Mesendoderm (in vitro differentiated cells): Measurements from ENCODE around the gene ZNF3.

ENCODE experiments used
- DNase-seq: peaks from one replicate; pipeline ENCODE4 v3.0.0; 2013
- H2AK5ac ChIP-seq: 2 replicates; pipeline ENCODE4 v1.6.1; 2013; ENCODE audit warnings: low read length, inconsistent platforms
- H2BK120ac ChIP-seq: 2 replicates; pipeline ENCODE4 v1.6.1; 2013; ENCODE audit warnings: low read depth, mild to moderate bottlenecking, low read length, moderate library complexity, mixed read lengths
- H2BK15ac ChIP-seq: replicated peaks from 2 replicates; pipeline ENCODE4 v1.6.1; 2013; ENCODE audit warnings: low read depth, mild to moderate bottlenecking, moderate library complexity
- H2BK5ac ChIP-seq: 2 replicates; pipeline ENCODE4 v1.6.1; 2013; ENCODE audit warnings: low read length, inconsistent platforms
- H3K18ac ChIP-seq: 2 replicates; pipeline ENCODE4 v1.6.1; 2013; ENCODE audit warnings: mild to moderate bottlenecking, low read length, mixed read lengths
- H3K23ac ChIP-seq: one replicate; pipeline ENCODE4 v1.6.1; 2013; ENCODE audit warnings: low read length
- H3K27ac ChIP-seq: 2 replicates; pipeline ENCODE4 v1.5.1; 2013; ENCODE audit warnings: low read depth, mild to moderate bottlenecking, inconsistent platforms, low read length, moderate library complexity
- H3K27me3 ChIP-seq: 2 replicates; pipeline ENCODE4 v1.6.1; 2013; ENCODE audit warnings: low read length, control low read depth, mild to moderate bottlenecking, inconsistent platforms; ENCODE audit not compliant: insufficient read depth, poor library complexity
- H3K36me3 ChIP-seq: 2 replicates; pipeline ENCODE4 v1.6.1; 2013; ENCODE audit warnings: low read length, inconsistent platforms; ENCODE audit not compliant: control insufficient read depth, insufficient read depth
- H3K4ac ChIP-seq: one replicate; pipeline ENCODE4 v1.6.1; 2013; ENCODE audit warnings: low read depth, mild to moderate bottlenecking, low read length, moderate library complexity
- H3K4me1 ChIP-seq: 2 replicates; pipeline ENCODE4 v1.6.1; 2013; ENCODE audit warnings: low read depth, low read length, inconsistent platforms; ENCODE audit not compliant: control insufficient read depth
- H3K4me2 ChIP-seq: 2 replicates; pipeline ENCODE4 v1.6.1; 2013; ENCODE audit warnings: low read length
- H3K4me3 ChIP-seq: 2 replicates; pipeline ENCODE4 v1.5.1; 2013; ENCODE audit warnings: mild to moderate bottlenecking, low read length
- H3K56ac ChIP-seq: one replicate; pipeline ENCODE4 v1.6.1; 2013; ENCODE audit warnings: low read length
- H3K79me1 ChIP-seq: 2 replicates; pipeline ENCODE4 v1.6.1; 2013; ENCODE audit warnings: low read length, inconsistent platforms
- H3K79me2 ChIP-seq: 2 replicates; pipeline ENCODE4 v1.6.1; 2013; ENCODE audit warnings: mild to moderate bottlenecking, low read length; ENCODE audit not compliant: control insufficient read depth, insufficient read depth
- H3K9ac ChIP-seq: 2 replicates; pipeline ENCODE4 v1.6.1; 2013; ENCODE audit warnings: low read length, inconsistent platforms
- H4K5ac ChIP-seq: one replicate; pipeline ENCODE4 v1.6.1; 2013; ENCODE audit warnings: low read length
- H4K8ac ChIP-seq: one replicate; pipeline ENCODE4 v1.6.1; 2013; ENCODE audit warnings: low read depth, mild to moderate bottlenecking, control low read depth, low read length, moderate library complexity
- WGBS: extraction: QIAGEN DNeasy Blood & Tissue Kit; methylation state at CpG from one replicate; pipeline ENCODE4 v1.1.7; 2013; ENCODE audit warnings: low lambda C conversion rate, missing lambda C conversion rate; ENCODE audit not compliant: insufficient coverage; ENCODE audit errors: extremely low coverage; 5-methylcytosine and 5-hydroxymethylcytosine counted together

ZNF3 gene

DNA sequence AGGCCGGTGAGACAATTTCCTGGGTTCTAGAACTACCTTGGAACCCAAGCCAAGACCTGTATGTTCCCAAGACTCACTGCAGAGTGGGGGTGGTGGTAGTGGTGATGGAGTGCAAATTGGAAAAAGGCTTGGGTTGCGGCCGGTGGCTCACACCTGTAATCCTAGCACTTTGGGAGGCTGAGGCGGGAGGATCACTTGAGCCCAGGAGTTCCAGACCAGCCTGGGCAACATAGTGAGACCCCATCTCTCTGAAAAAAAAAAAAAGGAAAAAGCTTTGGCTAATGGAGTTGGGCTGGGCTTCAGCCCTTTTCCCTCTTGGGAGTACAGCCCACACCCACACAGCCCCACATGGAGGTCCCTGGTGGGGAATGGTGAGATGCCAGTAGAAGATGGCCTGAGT lies 24.0 kb upstream of the ZNF3 start:
- Histone ChIP-seq H2BK5ac (no peak overlapping the region), H3K36me3 (peaks cover 3% of the 10 kb centered on the region), H4K5ac (no peak overlapping the region), H3K4me2 (no peak overlapping the region), H3K56ac (no peak overlapping the region), H3K79me1 (peaks cover 4% of the 10 kb centered on the region), H3K27me3 (no peaks in the 10 kb centered on the region), H3K4me1 (no peaks in the 10 kb centered on the region), H3K4ac (no peak overlapping the region), H3K79me2 (peaks cover 6% of the 10 kb centered on the region), H3K23ac (no peak overlapping the region), H2BK120ac (no peak overlapping the region), H4K8ac (no peak overlapping the region), H2AK5ac (no peak overlapping the region), H2BK15ac (no peak overlapping the region), H3K4me3 (no peak overlapping the region), H3K18ac (no peak overlapping the region), H3K27ac (no peak overlapping the region), H3K9ac (no peak overlapping the region)
- no CpG with 5 or more reads among the region's 4 CpGs for WGBS
- no peak for DNase-seq

DNA sequence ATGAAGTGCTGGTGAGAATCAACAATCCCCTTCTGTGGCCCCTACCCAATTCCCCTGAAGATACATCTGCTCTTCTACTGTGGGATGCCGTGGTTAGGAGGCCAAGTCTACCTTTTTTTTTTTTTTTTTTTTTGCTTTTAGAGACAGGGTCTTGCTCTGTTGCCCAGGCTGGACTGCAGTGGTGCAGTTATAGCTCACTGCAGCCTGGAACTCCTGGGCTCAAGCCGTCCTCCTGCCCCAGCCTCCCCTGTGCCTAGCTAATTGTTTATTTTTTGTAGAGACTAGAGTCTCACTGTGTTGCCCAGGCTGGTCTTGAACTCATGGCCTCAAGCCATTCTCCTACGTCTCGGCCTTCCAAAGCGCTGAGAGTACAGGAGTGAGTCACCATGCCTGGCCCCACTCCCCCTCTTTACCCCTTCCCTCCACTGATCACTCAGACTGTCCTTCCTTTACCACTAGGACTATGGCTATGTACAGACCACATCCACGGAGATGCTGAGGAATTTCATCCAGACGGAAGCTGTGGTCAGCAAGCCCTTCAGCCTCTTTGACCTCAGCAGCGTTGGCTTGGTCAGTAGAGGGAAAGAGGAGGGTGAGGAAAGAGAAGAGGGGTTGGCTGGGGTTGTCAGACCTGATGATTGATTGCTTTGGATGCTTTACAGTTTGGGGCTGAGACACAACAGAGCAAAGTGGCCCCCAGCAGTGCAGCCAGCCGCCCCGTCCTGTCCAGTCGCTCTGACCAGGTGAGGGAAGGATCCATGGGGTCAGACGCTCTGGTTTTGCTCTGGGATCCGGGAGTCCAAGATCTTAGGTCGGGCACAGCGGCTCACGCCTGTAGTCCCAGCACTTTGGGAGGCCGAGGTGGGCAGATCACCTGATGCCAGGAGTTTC lies 21.7 kb upstream of the ZNF3 start:
- no CpG with 5 or more reads among the region's 17 CpGs for WGBS
- no peak overlapping the region for H3K4me3 ChIP-seq

GRCh38 chr7:100101016-100101862 lies 19.7 kb upstream of the ZNF3 start, which contains the start of the genes AP4M1 and MCM7:
Gene AP4M1 (plus strand): TSS chr7:100101643. CDS start chr7:100101715, 72 bp downstream.
Gene MCM7 (minus strand): TSS chr7:100101397. CDS start chr7:100101294, 103 bp downstream.
- H3K27ac ChIP-seq = peak within 1 kb of the TSS; percentile 93
- peak; percentile 100 for DNase-seq
- H2BK15ac ChIP-seq = no peak within 1 kb of the TSS
- H3K9ac ChIP-seq = peak within 1 kb of the TSS; percentile 100
- no CpG with 5 or more reads among the region's 80 CpGs for WGBS
- H3K4me1 ChIP-seq = peaks cover 5% of the 10 kb centered on the region
- H4K5ac ChIP-seq = no peak within 1 kb of the TSS
- peak within 1 kb of the TSS; percentile 82 for H4K8ac ChIP-seq
- no peaks in the 10 kb centered on the region for H3K27me3 ChIP-seq
- H2BK5ac ChIP-seq = peak within 1 kb of the TSS; percentile 93
- peak within 1 kb of the TSS; percentile 86 for H3K18ac ChIP-seq
- no peak within 1 kb of the TSS for H2AK5ac ChIP-seq
- H3K4ac ChIP-seq = peak within 1 kb of the TSS; percentile 93
- peak within 1 kb of the TSS; percentile 78 for H3K4me3 ChIP-seq
- peaks cover 27% of the 10 kb centered on the region for H3K79me1 ChIP-seq
- peak within 1 kb of the TSS; percentile 95 for H3K56ac ChIP-seq
- H3K36me3 ChIP-seq = peaks cover 27% of the 10 kb centered on the region
- H3K4me2 ChIP-seq = peak within 1 kb of the TSS; percentile 74
- peak within 1 kb of the TSS; percentile 97 for H3K23ac ChIP-seq
- H2BK120ac ChIP-seq = peak within 1 kb of the TSS; percentile 66
- peaks cover 41% of the 10 kb centered on the region for H3K79me2 ChIP-seq

More for the DNA sequence above, 21.7 kb upstream of the ZNF3 start:
- H2BK120ac ChIP-seq = no peak overlapping the region
- no peaks in the 10 kb centered on the region for H3K27me3 ChIP-seq
- DNase-seq = no peak
- H4K8ac ChIP-seq = no peak overlapping the region
- H3K36me3 ChIP-seq = peaks cover 17% of the 10 kb centered on the region
- peak overlapping the region; percentile 8 for H3K4ac ChIP-seq
- H3K56ac ChIP-seq = peak overlapping the region; percentile 88
- no peak overlapping the region for H2BK5ac ChIP-seq
- no peak overlapping the region for H2AK5ac ChIP-seq
- H3K79me1 ChIP-seq = peaks cover 18% of the 10 kb centered on the region
- no peak overlapping the region for H3K23ac ChIP-seq
- no peak overlapping the region for H4K5ac ChIP-seq
- no peak overlapping the region for H3K4me2 ChIP-seq
- no peak overlapping the region for H3K18ac ChIP-seq
- peaks cover 5% of the 10 kb centered on the region for H3K4me1 ChIP-seq
- H2BK15ac ChIP-seq = no peak overlapping the region
- H3K79me2 ChIP-seq = peaks cover 29% of the 10 kb centered on the region
- H3K9ac ChIP-seq = peak overlapping the region; percentile 89
- no peak overlapping the region for H3K27ac ChIP-seq

GRCh38 chr7:100100420-100101015 lies 19.0 kb upstream of the ZNF3 start:
- Histone ChIP-seq H3K4me3 (peak overlapping the region; percentile 78), H3K27ac (peak overlapping the region; percentile 91), H3K4me2 (peak overlapping the region; percentile 74), H2BK120ac (no peak overlapping the region), H3K79me2 (peaks cover 43% of the 10 kb centered on the region), H3K4ac (peak overlapping the region; percentile 76), H4K8ac (peak overlapping the region; percentile 82), H2AK5ac (no peak overlapping the region), H3K79me1 (peaks cover 27% of the 10 kb centered on the region), H2BK15ac (no peak overlapping the region), H3K18ac (peak overlapping the region; percentile 86), H3K23ac (peak overlapping the region; percentile 97), H3K36me3 (peaks cover 33% of the 10 kb centered on the region), H2BK5ac (peak overlapping the region; percentile 93), H3K27me3 (no peaks in the 10 kb centered on the region), H3K9ac (peak overlapping the region; percentile 100), H4K5ac (no peak overlapping the region), H3K56ac (peak overlapping the region; percentile 95), H3K4me1 (peaks cover 5% of the 10 kb centered on the region)
- peak; percentile 98 for DNase-seq
- WGBS = no CpG with 5 or more reads among the region's 61 CpGs

DNA sequence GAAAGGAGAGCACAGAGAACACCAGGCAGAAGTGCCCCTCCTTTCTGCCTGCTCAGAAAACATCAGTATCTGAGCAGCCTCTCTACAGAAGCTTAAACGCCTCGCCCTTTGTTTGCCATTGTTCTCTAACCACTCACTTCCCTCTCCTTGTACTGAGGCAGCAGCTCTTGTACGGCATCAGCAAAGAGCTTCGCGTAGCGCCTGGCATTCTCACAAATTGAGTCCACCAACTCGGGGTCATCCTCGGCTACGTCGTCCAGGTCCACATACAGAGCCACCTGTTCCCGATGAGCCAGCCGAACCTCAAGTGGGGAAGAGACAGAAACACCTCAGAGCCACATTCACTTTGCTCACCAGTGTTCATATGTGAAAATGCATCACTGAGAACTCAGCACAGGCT lies 17.9 kb upstream of the ZNF3 start:
- Histone ChIP-seq H2BK15ac (no peak overlapping the region), H3K18ac (no peak overlapping the region), H3K79me1 (peaks cover 27% of the 10 kb centered on the region), H2AK5ac (no peak overlapping the region), H2BK120ac (no peak overlapping the region), H3K56ac (peak overlapping the region; percentile 83), H3K23ac (no peak overlapping the region), H3K27me3 (no peaks in the 10 kb centered on the region), H3K27ac (no peak overlapping the region), H2BK5ac (no peak overlapping the region), H3K9ac (peak overlapping the region; percentile 84), H3K79me2 (peaks cover 43% of the 10 kb centered on the region), H4K8ac (no peak overlapping the region), H3K4me2 (peak overlapping the region; percentile 74), H4K5ac (no peak overlapping the region), H3K4me3 (peak overlapping the region; percentile 78), H3K4ac (no peak overlapping the region), H3K36me3 (peaks cover 37% of the 10 kb centered on the region), H3K4me1 (peaks cover 5% of the 10 kb centered on the region)
- DNase-seq = no peak
- WGBS = no CpG with 5 or more reads among the region's 12 CpGs
